SK-N-SH (cell line): ENCODE results near the gene OXA1L.

ENCODE experiments used
- CHD2 ChIP-seq: fragments of 150-350 bp; IDR thresholded peaks from 2 replicates; pipeline ENCODE4 v1.6.1; 2018; ENCODE audit warnings: low read length; ENCODE audit not compliant: partially characterized antibody
- CTCF ChIP-seq: fragments of 200-600 bp; sonication (generic); IDR thresholded peaks from 2 replicates; pipeline ENCODE4 v1.6.1; 2017; ENCODE audit warnings: antibody characterized with exemption, mild to moderate bottlenecking, moderate library complexity
- EP300 ChIP-seq, 2 experiments: IDR thresholded peaks; 2 replicates each; pipeline versions ENCODE4 v1.4.0 to v1.6.1; 2012; ENCODE audit warnings: borderline replicate concordance in 1 of 2, low read depth in 1 of 2, low read length in 1 of 2
- MAX ChIP-seq: IDR thresholded peaks from 2 replicates; pipeline ENCODE4 v1.4.0; 2012; ENCODE audit warnings: low read depth
- MXI1 ChIP-seq: IDR thresholded peaks from 2 replicates; pipeline ENCODE4 v1.6.1; 2012; ENCODE audit warnings: mild to moderate bottlenecking, low read depth, low read length, improper control_type of control experiment
- RAD21 ChIP-seq: IDR thresholded peaks from 2 replicates; pipeline ENCODE4 v1.6.1; 2012; ENCODE audit warnings: mild to moderate bottlenecking, low read length
- REST ChIP-seq: IDR thresholded peaks from 2 replicates; pipeline ENCODE4 v1.6.1; 2012; ENCODE audit warnings: mild to moderate bottlenecking, low read depth, low read length, moderate library complexity
- SMC3 ChIP-seq: IDR thresholded peaks from 2 replicates; pipeline ENCODE4 v1.6.1; 2012; ENCODE audit warnings: low read depth, low read length, improper control_type of control experiment
- TAF1 ChIP-seq: IDR thresholded peaks from 2 replicates; pipeline ENCODE4 v1.6.1; 2012; ENCODE audit warnings: low read depth, mild to moderate bottlenecking, low read length, moderate library complexity, borderline replicate concordance

- TF ChIP-seq CTCF (no peak), MAX (no peak), CHD2 (no peak), SMC3 (no peak), EP300 (IDR thresholded peaks at IDR 0.05; ENCODE audit: borderline replicate concordance in 1 of 2, low read depth in 1 of 2, low read length in 1 of 2) (no peak), RAD21 (no peak), TAF1 (no peak), MXI1 (no peak), REST (no peak)
Observed at GRCh38 chr14:22781301-22781991, 15.0 kb downstream of the OXA1L start.
